Natural killer cell (primary cell): ENCODE data around the gene EIF3M. TPM values are rescaled to one million over a fixed set of nuclear protein-coding genes. Genes with fewer than 3 reads are reported as not detected.

ENCODE experiments used
- ATAC-seq, 3 donors: fragments of 150-1000 bp in 2 of 3; fragments of 200-7000 bp in 1 of 3; cut with Tn5 transposase; 1 replicate in 1 of 3; 2 replicates in 2 of 3; pipeline ENCODE4 v1.10.0; 2021; ENCODE audit warnings: mild to moderate bottlenecking in 2 of 3, moderate library complexity in 2 of 3
- DNase-seq, 2 donors: peaks; one replicate each; pipeline versions ENCODE4 v3.0.0 to v3.0.0-alpha.2; 2013 to 2021; ENCODE audit warnings: mixed read lengths in 1 of 2
- H3K27ac ChIP-seq: one replicate; pipeline ENCODE4 v1.5.1; 2013; ENCODE audit warnings: mild to moderate bottlenecking, low read length
- H3K27me3 ChIP-seq: one replicate; pipeline ENCODE4 v1.6.1; 2013; ENCODE audit warnings: low read length; ENCODE audit not compliant: control insufficient read depth, insufficient read depth
- H3K36me3 ChIP-seq: one replicate; pipeline ENCODE4 v1.6.1; 2013; ENCODE audit warnings: low read length; ENCODE audit not compliant: control insufficient read depth, insufficient read depth
- H3K4me1 ChIP-seq: one replicate; pipeline ENCODE4 v1.6.1; 2013; ENCODE audit warnings: low read length; ENCODE audit not compliant: control insufficient read depth, insufficient read depth
- H3K4me3 ChIP-seq: one replicate; pipeline ENCODE4 v1.5.1; 2013; ENCODE audit warnings: low read length
- H3K9me3 ChIP-seq: one replicate; pipeline ENCODE4 v1.6.1; 2013; ENCODE audit warnings: low read length; ENCODE audit not compliant: control insufficient read depth, insufficient read depth
- H3K27ac Mint-ChIP-seq, 2 donors: one replicate each; pipeline ENCODE4 v1.8.0; 2022; ENCODE audit warnings: mild to moderate bottlenecking in 2 of 2, mixed read lengths in 2 of 2, moderate library complexity in 1 of 2
- H3K27me3 Mint-ChIP-seq, 2 donors: one replicate each; pipeline ENCODE4 v1.8.0; 2022; ENCODE audit warnings: low read depth in 2 of 2, mixed read lengths in 2 of 2
- H3K36me3 Mint-ChIP-seq: one replicate; pipeline ENCODE4 v1.8.0; 2022; ENCODE audit warnings: mixed read lengths
- H3K4me1 Mint-ChIP-seq, 2 donors: one replicate each; pipeline ENCODE4 v1.8.0; 2022; ENCODE audit warnings: mixed read lengths in 2 of 2
- H3K4me3 Mint-ChIP-seq: one replicate; pipeline ENCODE4 v1.8.0; 2022; ENCODE audit warnings: mild to moderate bottlenecking, moderate library complexity, mixed read lengths
- H3K9me3 Mint-ChIP-seq, 2 donors: one replicate each; pipeline ENCODE4 v1.8.0; 2022; ENCODE audit warnings: mixed read lengths in 2 of 2
- WGBS: methylation state at CpG from one replicate; pipeline ENCODE4 v1.1.7; 2013; ENCODE audit warnings: missing lambda C conversion rate; ENCODE audit not compliant: insufficient coverage; 5-methylcytosine and 5-hydroxymethylcytosine counted together
- intact Hi-C: fragments of 100-400 bp; cut with micrococcal nuclease; formaldehyde crosslinking; loops from one replicate; pipeline ENCODE4 v1.14.2; 2022
- total RNA-seq, 4 donors: library from RNA; stranded (reverse); fragments of 120-200 nt in 1 of 4; gene quantifications; one replicate each; pipeline versions ENCODE4 v1.2.3 to v1.2.4, GENCODE V29; 2013 to 2022
- TF ChIP-seq, protein P1 (sequence below): fragments of 200-600 bp; IDR thresholded peaks from one replicate; pipeline ENCODE4 v1.8.0; 2022; ENCODE audit warnings: antibody characterized with exemption

The EIF3M gene
- total RNA-seq, 3 donors from 2014 or later (not counting 1 experiment from before 2014, with no cell fraction given): 146 to 165 (median 155) TPM

DNA sequence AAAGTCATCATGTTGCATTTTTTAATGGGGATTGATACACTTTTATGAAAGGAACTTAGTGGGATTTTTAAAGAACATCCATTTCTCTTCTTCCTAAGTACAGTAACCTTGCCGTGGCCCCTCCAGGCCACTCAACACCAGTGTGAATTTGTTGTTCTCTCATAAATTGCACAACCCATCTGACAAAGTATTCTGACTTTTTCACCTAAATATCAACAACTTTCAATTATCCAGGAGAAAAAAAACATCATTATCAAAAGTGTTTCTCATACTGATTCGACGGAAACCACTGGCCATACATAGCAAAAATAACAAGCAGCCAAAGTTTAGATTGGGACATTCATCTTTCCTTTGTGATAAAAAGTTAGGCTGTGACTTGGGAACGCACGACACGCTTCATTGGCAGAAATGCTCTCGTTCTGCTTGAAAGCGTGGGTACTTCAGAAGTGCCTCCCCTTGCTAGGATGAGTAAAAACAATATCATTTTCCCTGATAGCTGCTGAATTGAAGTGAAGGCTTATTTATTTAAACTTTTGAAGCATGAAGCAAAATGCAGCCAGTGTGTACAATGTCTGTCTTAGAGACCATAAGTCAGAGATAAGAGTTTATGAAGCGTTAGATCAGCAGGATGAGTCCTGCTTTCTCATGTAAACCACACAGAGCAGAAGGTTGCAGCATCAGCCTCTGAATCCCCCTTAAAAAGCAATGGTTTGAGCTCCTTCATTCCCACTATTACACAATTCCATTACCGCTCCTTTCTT lies 20.6 kb upstream of the EIF3M start:
- Histone ChIP-seq H3K4me1 (no peaks in the 10 kb centered on the region), H3K4me3 (no peak overlapping the region), H3K27ac (no peak overlapping the region), H3K9me3 (no peaks in the 10 kb centered on the region), H3K36me3 (no peaks in the 10 kb centered on the region), H3K27me3 (no peaks in the 10 kb centered on the region)
- 93% methylated on average over 9 of the region's 10 CpGs for WGBS
- TF ChIP-seq, protein P1, sequence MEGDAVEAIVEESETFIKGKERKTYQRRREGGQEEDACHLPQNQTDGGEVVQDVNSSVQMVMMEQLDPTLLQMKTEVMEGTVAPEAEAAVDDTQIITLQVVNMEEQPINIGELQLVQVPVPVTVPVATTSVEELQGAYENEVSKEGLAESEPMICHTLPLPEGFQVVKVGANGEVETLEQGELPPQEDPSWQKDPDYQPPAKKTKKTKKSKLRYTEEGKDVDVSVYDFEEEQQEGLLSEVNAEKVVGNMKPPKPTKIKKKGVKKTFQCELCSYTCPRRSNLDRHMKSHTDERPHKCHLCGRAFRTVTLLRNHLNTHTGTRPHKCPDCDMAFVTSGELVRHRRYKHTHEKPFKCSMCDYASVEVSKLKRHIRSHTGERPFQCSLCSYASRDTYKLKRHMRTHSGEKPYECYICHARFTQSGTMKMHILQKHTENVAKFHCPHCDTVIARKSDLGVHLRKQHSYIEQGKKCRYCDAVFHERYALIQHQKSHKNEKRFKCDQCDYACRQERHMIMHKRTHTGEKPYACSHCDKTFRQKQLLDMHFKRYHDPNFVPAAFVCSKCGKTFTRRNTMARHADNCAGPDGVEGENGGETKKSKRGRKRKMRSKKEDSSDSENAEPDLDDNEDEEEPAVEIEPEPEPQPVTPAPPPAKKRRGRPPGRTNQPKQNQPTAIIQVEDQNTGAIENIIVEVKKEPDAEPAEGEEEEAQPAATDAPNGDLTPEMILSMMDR: no peak
- Mint-ChIP-seq H3K4me1 (no peaks in the 10 kb centered on the region), H3K36me3 (no peaks in the 10 kb centered on the region), H3K27ac (no peak overlapping the region), H3K9me3 (no peaks in the 10 kb centered on the region), H3K27me3 (no peaks in the 10 kb centered on the region), H3K4me3 (no peak overlapping the region)
- DNase-seq (no peak), ATAC-seq (no peak)
- intact Hi-C loops: no loop called here

DNA sequence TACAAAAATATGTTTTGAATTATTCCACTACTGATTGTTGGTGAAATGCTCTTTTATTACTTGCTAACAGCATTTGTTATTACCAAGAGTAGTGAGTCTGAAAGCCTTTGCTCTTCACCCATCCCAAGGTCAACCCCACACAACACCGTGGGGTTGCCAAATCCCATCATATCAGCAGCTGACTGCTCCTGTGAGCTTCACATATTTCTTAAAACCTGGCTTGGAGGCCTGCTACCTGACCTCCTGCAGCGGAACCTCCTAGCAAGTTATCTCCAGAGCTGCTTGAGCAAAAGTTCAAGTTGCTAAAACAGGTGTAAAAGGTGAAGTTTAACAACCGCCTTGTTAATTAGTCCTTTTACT lies 20.1 kb upstream of the EIF3M start:
- TF ChIP-seq, protein P1: no peak
- Histone ChIP-seq H3K9me3 (no peaks in the 10 kb centered on the region), H3K36me3 (no peaks in the 10 kb centered on the region), H3K27ac (no peak overlapping the region), H3K4me1 (no peaks in the 10 kb centered on the region), H3K4me3 (no peak overlapping the region), H3K27me3 (no peaks in the 10 kb centered on the region)
- H3K9me3 Mint-ChIP-seq: no peaks in the 10 kb centered on the region
- H3K27me3 Mint-ChIP-seq: no peaks in the 10 kb centered on the region
- H3K36me3 Mint-ChIP-seq: no peaks in the 10 kb centered on the region
- DNase-seq (no peak), ATAC-seq (no peak)
- intact Hi-C loops: no loop called here
- H3K4me1 Mint-ChIP-seq: no peaks in the 10 kb centered on the region
- no peak overlapping the region for H3K4me3 Mint-ChIP-seq
- WGBS: 85% methylated on average over 3 of the region's 3 CpGs
- no peak overlapping the region for H3K27ac Mint-ChIP-seq

DNA sequence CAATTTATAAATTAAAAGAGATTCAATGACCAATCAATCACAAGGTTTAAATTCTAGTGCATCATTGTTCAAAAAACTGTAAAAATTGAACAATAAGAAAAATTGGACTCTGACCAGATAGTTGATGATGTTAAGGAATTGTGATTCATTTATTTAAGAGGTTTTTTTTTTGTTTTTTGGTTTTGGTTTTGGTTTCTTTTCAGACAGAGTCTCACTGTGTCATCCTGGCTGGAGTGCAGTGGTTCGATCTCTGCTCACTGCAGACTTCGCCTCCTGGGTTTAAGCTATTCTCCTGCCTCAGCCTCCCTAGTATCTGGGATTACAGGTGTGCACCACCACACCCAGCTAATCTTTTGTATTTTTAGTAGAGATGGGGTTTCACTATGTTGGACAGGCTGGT lies 17.1 kb upstream of the EIF3M start:
- Mint-ChIP-seq H3K4me3 (no peak overlapping the region), H3K9me3 (no peaks in the 10 kb centered on the region), H3K4me1 (no peaks in the 10 kb centered on the region), H3K27ac (no peak overlapping the region), H3K27me3 (peaks cover 10 to 15% of the 10 kb centered on the region in 2 donors), H3K36me3 (no peaks in the 10 kb centered on the region)
- TF ChIP-seq, protein P1: no peak
- Histone ChIP-seq H3K4me1 (no peaks in the 10 kb centered on the region), H3K27ac (no peak overlapping the region), H3K27me3 (no peaks in the 10 kb centered on the region), H3K4me3 (no peak overlapping the region), H3K9me3 (no peaks in the 10 kb centered on the region), H3K36me3 (no peaks in the 10 kb centered on the region)
- DNase-seq (no peak), ATAC-seq (peak in 1 of 3 donors; percentile 38)
- intact Hi-C loops: no loop called here
- 77% methylated on average over 2 of the region's 2 CpGs for WGBS

DNA sequence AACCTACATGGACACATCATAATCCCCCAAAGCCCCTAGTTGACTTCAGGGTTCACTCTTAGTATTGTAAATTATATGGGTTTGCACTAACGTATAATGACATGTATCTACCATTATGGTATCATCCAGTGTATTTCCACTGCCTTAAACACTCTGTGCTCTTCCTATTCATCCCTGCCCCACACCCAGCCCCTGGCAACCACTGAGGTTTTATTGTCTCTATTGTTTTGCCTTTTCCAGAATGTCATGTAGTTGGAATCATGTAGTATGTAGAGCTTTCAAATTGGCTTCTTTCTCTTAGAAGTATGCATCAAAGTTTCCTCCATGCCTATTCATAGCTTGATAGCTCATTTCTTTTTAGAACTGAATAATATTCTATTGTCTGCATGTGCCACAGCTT lies 16.5 kb upstream of the EIF3M start:
- H3K27me3 Mint-ChIP-seq: peaks cover 12 to 17% of the 10 kb centered on the region in 2 donors

More for the DNA sequence above, 16.5 kb upstream of the EIF3M start:
- Histone ChIP-seq H3K9me3 (no peaks in the 10 kb centered on the region), H3K4me1 (no peaks in the 10 kb centered on the region), H3K27me3 (no peaks in the 10 kb centered on the region), H3K36me3 (no peaks in the 10 kb centered on the region), H3K27ac (no peak overlapping the region), H3K4me3 (no peak overlapping the region)
- no peaks in the 10 kb centered on the region for H3K36me3 Mint-ChIP-seq
- 100% methylated on average over 1 of the region's 1 CpG for WGBS
- no peak for ATAC-seq
- H3K4me1 Mint-ChIP-seq: no peaks in the 10 kb centered on the region
- no peak overlapping the region for H3K27ac Mint-ChIP-seq
- intact Hi-C loops: no loop called here
- no peak for DNase-seq
- no peaks in the 10 kb centered on the region for H3K9me3 Mint-ChIP-seq
- TF ChIP-seq, protein P1: no peak
- H3K4me3 Mint-ChIP-seq: no peak overlapping the region
